ENCODE measurements around the gene UBE2U.
"Not testable (repeated sequence)": the region's sequence is repeated elsewhere in the genome, so short reads cannot be mapped to it uniquely, and the experiment has no call there.

The UBE2U gene

DNA sequence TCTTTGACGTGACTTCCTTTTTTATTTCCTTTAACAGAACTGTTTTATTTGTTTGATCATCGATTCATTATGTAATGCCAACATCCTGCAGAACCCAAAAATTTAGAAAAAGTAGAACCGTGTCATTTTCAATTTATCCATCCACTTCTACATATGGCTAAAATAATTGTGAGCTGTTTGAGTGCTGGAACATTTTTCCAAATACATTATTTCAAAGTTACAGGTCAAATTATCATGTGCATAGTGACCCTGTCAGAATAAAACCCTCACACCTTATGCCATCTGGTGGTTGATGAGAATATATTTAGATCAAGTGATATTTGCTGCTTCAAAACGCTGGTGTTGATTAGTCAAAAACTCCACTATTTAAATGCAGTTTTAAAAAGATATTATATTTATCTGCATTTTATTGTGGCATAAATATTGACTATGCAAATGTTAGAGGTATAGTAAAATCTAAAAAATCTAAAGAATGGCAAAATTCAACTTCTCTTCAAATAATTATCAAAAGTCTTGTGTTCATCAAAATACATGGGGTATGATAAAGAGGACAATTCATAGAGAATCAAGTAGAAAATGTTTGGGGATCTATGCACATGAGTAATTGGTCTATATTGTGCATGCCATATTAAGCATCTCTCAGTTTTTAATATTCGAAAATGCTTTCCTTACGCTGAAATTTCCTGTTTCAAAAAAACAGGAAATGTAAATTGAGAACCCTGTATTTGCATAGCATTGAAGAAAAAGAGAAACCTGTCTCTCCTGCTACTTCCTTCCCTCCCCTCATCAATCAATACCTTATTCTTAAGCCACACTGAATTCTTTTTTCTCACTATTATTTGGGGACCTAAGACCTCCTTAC is 39.7 kb downstream of the UBE2U start:
- H3K9me3 ChIP-seq (ENCODE audit: low read length): no peaks in the 10 kb centered on the region
- no peaks in the 10 kb centered on the region for H3K36me3 ChIP-seq (ENCODE audit: insufficient read depth, low read length)
- no peak overlapping the region for H3K27ac ChIP-seq (ENCODE audit: low read depth, low read length)
- no peaks in the 10 kb centered on the region for H3K27me3 ChIP-seq (ENCODE audit: control insufficient read depth in 1 of 2, insufficient read depth in 2 of 2, low read length in 2 of 2)
- no peak overlapping the region for H3K9ac ChIP-seq (ENCODE audit: low read length)
- no peaks in the 10 kb centered on the region for H3K4me1 ChIP-seq (ENCODE audit: insufficient read depth, low read length)
- H3K4me3 ChIP-seq (ENCODE audit: low read depth in 1 of 2, low read length in 2 of 2): no peak overlapping the region

GRCh38 chr1:64243757-64244080 is 40.3 kb downstream of the UBE2U start:
- Histone ChIP-seq H3K9ac (ENCODE audit: low read length) (no peak overlapping the region), H3K27ac (ENCODE audit: low read depth, low read length) (no peak overlapping the region), H3K27me3 (ENCODE audit: control insufficient read depth in 1 of 2, insufficient read depth in 2 of 2, low read length in 2 of 2) (no peaks in the 10 kb centered on the region), H3K36me3 (ENCODE audit: insufficient read depth, low read length) (no peaks in the 10 kb centered on the region), H3K4me3 (ENCODE audit: low read depth in 1 of 2, low read length in 2 of 2) (no peak overlapping the region), H3K9me3 (ENCODE audit: low read length) (no peaks in the 10 kb centered on the region), H3K4me1 (ENCODE audit: insufficient read depth, low read length) (no peaks in the 10 kb centered on the region)

GRCh38 chr1:64245495-64245894 is 42.1 kb downstream of the UBE2U start:
- no peak overlapping the region for H3K4me3 ChIP-seq (ENCODE audit: low read depth in 1 of 2, low read length in 2 of 2)
- no peak overlapping the region for H3K9ac ChIP-seq (ENCODE audit: low read length)
- H3K27ac ChIP-seq (ENCODE audit: low read depth, low read length): no peak overlapping the region
- no peaks in the 10 kb centered on the region for H3K9me3 ChIP-seq (ENCODE audit: low read length)
- no peaks in the 10 kb centered on the region for H3K27me3 ChIP-seq (ENCODE audit: control insufficient read depth in 1 of 2, insufficient read depth in 2 of 2, low read length in 2 of 2)
- H3K36me3 ChIP-seq (ENCODE audit: insufficient read depth, low read length): no peaks in the 10 kb centered on the region
- no peaks in the 10 kb centered on the region for H3K4me1 ChIP-seq (ENCODE audit: insufficient read depth, low read length)

GRCh38 chr1:64246294-64246917 is 43.0 kb downstream of the UBE2U start:
- H3K27ac ChIP-seq (ENCODE audit: low read depth, low read length): no peak overlapping the region
- H3K36me3 ChIP-seq (ENCODE audit: insufficient read depth, low read length): no peaks in the 10 kb centered on the region
- H3K4me3 ChIP-seq (ENCODE audit: low read depth in 1 of 2, low read length in 2 of 2): no peak overlapping the region
- no peak overlapping the region for H3K9ac ChIP-seq (ENCODE audit: low read length)
- H3K4me1 ChIP-seq (ENCODE audit: insufficient read depth, low read length): no peaks in the 10 kb centered on the region
- H3K27me3 ChIP-seq (ENCODE audit: control insufficient read depth in 1 of 2, insufficient read depth in 2 of 2, low read length in 2 of 2): no peaks in the 10 kb centered on the region
- no peaks in the 10 kb centered on the region for H3K9me3 ChIP-seq (ENCODE audit: low read length)

- Histone ChIP-seq H3K9me3 (ENCODE audit: low read length) (no peaks in the 10 kb centered on the region), H3K36me3 (ENCODE audit: insufficient read depth, low read length) (no peaks in the 10 kb centered on the region), H3K4me3 (ENCODE audit: low read depth in 1 of 2, low read length in 2 of 2) (no peak overlapping the region)
Observed at GRCh38 chr1:64248065-64248464, 44.6 kb downstream of the UBE2U start.

DNA sequence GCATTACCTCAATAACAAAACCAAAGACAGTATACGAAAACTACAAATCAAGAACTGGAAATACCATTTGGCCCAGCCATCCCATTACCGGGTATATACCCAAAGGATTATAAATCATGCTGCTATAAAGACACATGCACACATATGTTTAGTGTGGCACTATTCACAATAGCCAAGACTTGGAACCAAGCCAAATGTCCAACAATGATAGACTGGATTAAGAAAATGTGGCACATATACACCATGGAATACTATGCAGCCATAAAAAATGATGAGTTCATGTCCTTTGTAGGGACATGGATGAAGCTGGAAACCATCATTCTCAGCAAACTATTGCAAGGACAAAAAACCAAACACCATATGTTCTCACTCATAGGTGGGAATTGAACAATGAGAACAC is 47.0 kb downstream of the UBE2U start:
- not testable (repeated sequence) for H3K9me3 ChIP-seq (ENCODE audit: low read length); H3K4me1 ChIP-seq (ENCODE audit: insufficient read depth, low read length); H3K4me3 ChIP-seq (ENCODE audit: low read depth in 1 of 2, low read length in 2 of 2); H3K9ac ChIP-seq (ENCODE audit: low read length); H3K27me3 ChIP-seq (ENCODE audit: control insufficient read depth in 1 of 2, insufficient read depth in 2 of 2, low read length in 2 of 2); H3K27ac ChIP-seq (ENCODE audit: low read depth, low read length); H3K36me3 ChIP-seq (ENCODE audit: insufficient read depth, low read length)

More at GRCh38 chr1:64248065-64248464, 44.6 kb downstream of the UBE2U start:
- no peaks in the 10 kb centered on the region for H3K4me1 ChIP-seq (ENCODE audit: insufficient read depth, low read length)
- no peak overlapping the region for H3K27ac ChIP-seq (ENCODE audit: low read depth, low read length)
- no peak overlapping the region for H3K9ac ChIP-seq (ENCODE audit: low read length)
- no peaks in the 10 kb centered on the region for H3K27me3 ChIP-seq (ENCODE audit: control insufficient read depth in 1 of 2, insufficient read depth in 2 of 2, low read length in 2 of 2)

DNA sequence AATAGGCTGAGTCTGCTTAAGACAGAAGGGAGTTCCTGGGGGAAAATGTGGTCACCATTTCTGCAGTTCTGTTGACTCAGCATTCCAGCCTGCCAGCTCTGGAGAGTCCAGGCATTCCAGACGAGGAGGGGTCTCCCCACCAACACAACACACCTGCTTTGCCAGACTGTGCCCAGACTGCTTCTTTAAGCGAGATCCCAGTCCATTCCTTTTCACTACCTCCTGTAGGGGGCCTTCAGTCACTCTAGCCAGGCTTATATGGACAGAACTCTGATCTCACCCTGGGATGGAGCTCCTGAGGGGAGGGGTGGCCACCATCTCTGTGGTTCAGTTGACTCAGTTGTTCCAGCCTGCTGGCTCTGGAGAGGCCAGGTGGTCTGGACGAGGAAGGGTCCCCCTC is 48.5 kb downstream of the UBE2U start:
- Histone ChIP-seq H3K36me3 (ENCODE audit: insufficient read depth, low read length) (no peaks in the 10 kb centered on the region), H3K27ac (ENCODE audit: low read depth, low read length) (no peak overlapping the region), H3K9me3 (ENCODE audit: low read length) (no peaks in the 10 kb centered on the region), H3K4me3 (ENCODE audit: low read depth in 1 of 2, low read length in 2 of 2) (no peak overlapping the region), H3K27me3 (ENCODE audit: control insufficient read depth in 1 of 2, insufficient read depth in 2 of 2, low read length in 2 of 2) (no peaks in the 10 kb centered on the region), H3K4me1 (ENCODE audit: insufficient read depth, low read length) (no peaks in the 10 kb centered on the region), H3K9ac (ENCODE audit: low read length) (no peak overlapping the region)

GRCh38 chr1:64257233-64257632 is 53.8 kb downstream of the UBE2U start:
- H3K27me3 ChIP-seq (ENCODE audit: control insufficient read depth in 1 of 2, insufficient read depth in 2 of 2, low read length in 2 of 2); H3K36me3 ChIP-seq (ENCODE audit: insufficient read depth, low read length); H3K9ac ChIP-seq (ENCODE audit: low read length); H3K4me1 ChIP-seq (ENCODE audit: insufficient read depth, low read length); H3K4me3 ChIP-seq (ENCODE audit: low read depth in 1 of 2, low read length in 2 of 2); H3K27ac ChIP-seq (ENCODE audit: low read depth, low read length); H3K9me3 ChIP-seq (ENCODE audit: low read length): not testable (repeated sequence)

DNA sequence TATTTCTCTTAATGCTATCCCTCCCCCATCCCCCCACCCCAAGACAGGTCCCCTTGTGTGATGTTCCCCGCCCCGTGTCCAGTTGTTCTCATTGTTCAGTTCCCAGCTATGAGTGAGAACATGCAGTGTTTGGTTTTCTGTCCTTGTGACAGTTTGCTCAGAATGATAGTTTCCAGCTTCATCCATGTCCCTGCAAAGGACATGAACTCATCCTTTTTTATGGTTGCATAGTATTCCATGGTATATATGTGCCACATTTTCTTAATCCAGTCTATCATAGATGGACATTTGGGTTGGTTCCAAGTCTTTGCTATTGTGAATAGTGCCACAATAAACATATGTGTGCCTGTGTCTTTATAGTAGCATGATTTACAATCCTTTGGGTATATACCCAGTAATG is 55.0 kb downstream of the UBE2U start:
- not testable (repeated sequence) for H3K9me3 ChIP-seq (ENCODE audit: low read length); H3K9ac ChIP-seq (ENCODE audit: low read length); H3K27me3 ChIP-seq (ENCODE audit: control insufficient read depth in 1 of 2, insufficient read depth in 2 of 2, low read length in 2 of 2); H3K4me3 ChIP-seq (ENCODE audit: low read depth in 1 of 2, low read length in 2 of 2); H3K27ac ChIP-seq (ENCODE audit: low read depth, low read length); H3K36me3 ChIP-seq (ENCODE audit: insufficient read depth, low read length); H3K4me1 ChIP-seq (ENCODE audit: insufficient read depth, low read length)

- Histone ChIP-seq H3K4me1 (ENCODE audit: insufficient read depth, low read length) (no peaks in the 10 kb centered on the region), H3K9ac (ENCODE audit: low read length) (no peak overlapping the region), H3K27me3 (ENCODE audit: control insufficient read depth in 1 of 2, insufficient read depth in 2 of 2, low read length in 2 of 2) (no peaks in the 10 kb centered on the region), H3K27ac (ENCODE audit: low read depth, low read length) (no peak overlapping the region), H3K4me3 (ENCODE audit: low read depth in 1 of 2, low read length in 2 of 2) (no peak overlapping the region), H3K9me3 (ENCODE audit: low read length) (no peaks in the 10 kb centered on the region), H3K36me3 (ENCODE audit: insufficient read depth, low read length) (no peaks in the 10 kb centered on the region)
Observed at GRCh38 chr1:64263335-64263734, 59.9 kb downstream of the UBE2U start.

DNA sequence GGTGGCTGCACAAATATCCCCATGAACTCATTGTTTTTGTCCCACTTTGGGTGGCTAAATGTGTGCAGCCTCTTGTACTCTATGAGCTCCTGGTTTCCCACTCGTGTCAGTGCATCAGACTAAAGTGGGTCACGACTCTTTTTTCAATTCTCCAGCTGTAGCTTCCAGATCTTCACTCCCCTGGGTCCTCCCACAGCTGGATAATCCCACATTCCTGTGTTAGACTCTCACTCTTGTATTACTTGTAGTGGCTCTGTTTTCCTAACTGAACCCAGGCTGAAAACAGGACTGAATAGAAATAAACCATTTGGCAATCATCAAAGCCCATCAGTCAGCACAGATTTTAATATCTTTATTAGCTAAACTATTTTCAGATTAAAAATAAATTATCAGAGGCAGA is 60.4 kb downstream of the UBE2U start:
- H3K36me3 ChIP-seq (ENCODE audit: insufficient read depth, low read length): no peaks in the 10 kb centered on the region
- no peak overlapping the region for H3K4me3 ChIP-seq (ENCODE audit: low read depth in 1 of 2, low read length in 2 of 2)
- H3K27ac ChIP-seq (ENCODE audit: low read depth, low read length): no peak overlapping the region
- H3K27me3 ChIP-seq (ENCODE audit: control insufficient read depth in 1 of 2, insufficient read depth in 2 of 2, low read length in 2 of 2): no peaks in the 10 kb centered on the region
- H3K9me3 ChIP-seq (ENCODE audit: low read length): no peaks in the 10 kb centered on the region
- H3K9ac ChIP-seq (ENCODE audit: low read length): no peak overlapping the region
- H3K4me1 ChIP-seq (ENCODE audit: insufficient read depth, low read length): no peaks in the 10 kb centered on the region

DNA sequence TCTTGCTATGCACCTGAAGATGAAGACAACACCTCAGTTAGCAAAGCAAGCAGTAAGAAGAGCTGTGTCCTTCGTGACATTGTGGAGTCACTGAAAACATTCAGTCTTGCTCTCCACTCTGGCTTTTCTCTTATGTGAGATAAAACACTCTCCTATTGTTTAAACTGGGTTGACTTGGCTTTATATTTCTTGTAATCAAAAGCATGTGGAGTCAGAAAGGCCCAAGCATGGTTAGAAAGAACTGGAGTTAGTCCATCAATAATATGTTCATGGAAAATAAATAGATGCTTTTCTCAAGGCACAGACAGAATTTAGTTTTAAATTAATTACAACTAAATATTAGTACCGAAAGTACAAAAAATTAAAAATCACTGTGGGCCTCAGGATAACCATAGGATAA is 61.7 kb downstream of the UBE2U start:
- H3K27ac ChIP-seq (ENCODE audit: low read depth, low read length): no peak overlapping the region
- no peaks in the 10 kb centered on the region for H3K27me3 ChIP-seq (ENCODE audit: control insufficient read depth in 1 of 2, insufficient read depth in 2 of 2, low read length in 2 of 2)
- peaks cover 4% of the 10 kb centered on the region for H3K4me1 ChIP-seq (ENCODE audit: insufficient read depth, low read length)
- no peak overlapping the region for H3K4me3 ChIP-seq (ENCODE audit: low read depth in 1 of 2, low read length in 2 of 2)
- H3K9ac ChIP-seq (ENCODE audit: low read length): no peak overlapping the region
- no peaks in the 10 kb centered on the region for H3K9me3 ChIP-seq (ENCODE audit: low read length)
- no peaks in the 10 kb centered on the region for H3K36me3 ChIP-seq (ENCODE audit: insufficient read depth, low read length)
